HL-60 (cell line): ENCODE measurements around the gene OSMR.

Source experiments
- GABPA ChIP-seq: IDR thresholded peaks from 2 replicates; pipeline ENCODE4 v1.6.1; 2012; ENCODE audit warnings: low read depth
- POLR2AphosphoS5 ChIP-seq: IDR thresholded peaks from 2 replicates; pipeline ENCODE4 v1.6.1; 2012; ENCODE audit warnings: low read depth
- TF ChIP-seq, protein P1 (sequence below): IDR thresholded peaks from one replicate; pipeline ENCODE4 v1.5.1; 2011; ENCODE audit warnings: low read length, control low read depth, inconsistent platforms; ENCODE audit not compliant: insufficient read depth
- TF ChIP-seq, protein P2 (sequence below): IDR thresholded peaks from 2 replicates; pipeline ENCODE4 v1.6.1; 2012; ENCODE audit warnings: low read depth; ENCODE audit not compliant: insufficient replicate concordance

DNA sequence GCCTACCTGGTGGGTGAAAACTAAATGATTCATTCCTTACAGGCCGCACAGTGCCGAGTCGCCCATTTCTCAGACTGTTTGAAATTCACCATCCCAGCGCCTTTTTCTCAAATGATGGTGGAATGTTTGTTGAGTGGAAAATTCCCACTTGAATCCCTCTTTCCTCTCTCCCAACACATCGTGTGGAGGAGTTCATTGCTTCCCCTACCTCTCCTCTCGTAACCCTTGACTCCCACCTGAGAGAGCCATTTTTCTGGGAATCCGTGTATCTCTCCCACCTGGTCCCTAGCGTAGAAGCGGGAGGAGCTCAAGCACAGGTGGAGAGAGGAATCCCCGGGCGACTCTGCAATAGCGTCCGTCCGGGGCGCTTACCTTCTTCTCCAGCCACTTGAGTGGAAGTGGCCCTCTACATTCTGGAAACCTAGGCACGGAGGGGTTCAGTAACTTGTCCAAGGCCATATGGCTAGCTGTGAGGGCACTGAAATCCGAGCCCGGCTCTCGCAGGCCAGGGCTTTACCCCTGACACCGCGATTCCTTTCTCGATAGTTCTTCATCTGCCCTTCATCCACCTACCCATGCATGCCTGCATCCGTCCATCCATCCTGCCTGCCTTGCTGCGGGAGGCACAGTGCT, 683 bp downstream of the OSMR start:
- TF ChIP-seq, protein P1, sequence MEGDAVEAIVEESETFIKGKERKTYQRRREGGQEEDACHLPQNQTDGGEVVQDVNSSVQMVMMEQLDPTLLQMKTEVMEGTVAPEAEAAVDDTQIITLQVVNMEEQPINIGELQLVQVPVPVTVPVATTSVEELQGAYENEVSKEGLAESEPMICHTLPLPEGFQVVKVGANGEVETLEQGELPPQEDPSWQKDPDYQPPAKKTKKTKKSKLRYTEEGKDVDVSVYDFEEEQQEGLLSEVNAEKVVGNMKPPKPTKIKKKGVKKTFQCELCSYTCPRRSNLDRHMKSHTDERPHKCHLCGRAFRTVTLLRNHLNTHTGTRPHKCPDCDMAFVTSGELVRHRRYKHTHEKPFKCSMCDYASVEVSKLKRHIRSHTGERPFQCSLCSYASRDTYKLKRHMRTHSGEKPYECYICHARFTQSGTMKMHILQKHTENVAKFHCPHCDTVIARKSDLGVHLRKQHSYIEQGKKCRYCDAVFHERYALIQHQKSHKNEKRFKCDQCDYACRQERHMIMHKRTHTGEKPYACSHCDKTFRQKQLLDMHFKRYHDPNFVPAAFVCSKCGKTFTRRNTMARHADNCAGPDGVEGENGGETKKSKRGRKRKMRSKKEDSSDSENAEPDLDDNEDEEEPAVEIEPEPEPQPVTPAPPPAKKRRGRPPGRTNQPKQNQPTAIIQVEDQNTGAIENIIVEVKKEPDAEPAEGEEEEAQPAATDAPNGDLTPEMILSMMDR, result no peak
- TF ChIP-seq, protein P2, sequence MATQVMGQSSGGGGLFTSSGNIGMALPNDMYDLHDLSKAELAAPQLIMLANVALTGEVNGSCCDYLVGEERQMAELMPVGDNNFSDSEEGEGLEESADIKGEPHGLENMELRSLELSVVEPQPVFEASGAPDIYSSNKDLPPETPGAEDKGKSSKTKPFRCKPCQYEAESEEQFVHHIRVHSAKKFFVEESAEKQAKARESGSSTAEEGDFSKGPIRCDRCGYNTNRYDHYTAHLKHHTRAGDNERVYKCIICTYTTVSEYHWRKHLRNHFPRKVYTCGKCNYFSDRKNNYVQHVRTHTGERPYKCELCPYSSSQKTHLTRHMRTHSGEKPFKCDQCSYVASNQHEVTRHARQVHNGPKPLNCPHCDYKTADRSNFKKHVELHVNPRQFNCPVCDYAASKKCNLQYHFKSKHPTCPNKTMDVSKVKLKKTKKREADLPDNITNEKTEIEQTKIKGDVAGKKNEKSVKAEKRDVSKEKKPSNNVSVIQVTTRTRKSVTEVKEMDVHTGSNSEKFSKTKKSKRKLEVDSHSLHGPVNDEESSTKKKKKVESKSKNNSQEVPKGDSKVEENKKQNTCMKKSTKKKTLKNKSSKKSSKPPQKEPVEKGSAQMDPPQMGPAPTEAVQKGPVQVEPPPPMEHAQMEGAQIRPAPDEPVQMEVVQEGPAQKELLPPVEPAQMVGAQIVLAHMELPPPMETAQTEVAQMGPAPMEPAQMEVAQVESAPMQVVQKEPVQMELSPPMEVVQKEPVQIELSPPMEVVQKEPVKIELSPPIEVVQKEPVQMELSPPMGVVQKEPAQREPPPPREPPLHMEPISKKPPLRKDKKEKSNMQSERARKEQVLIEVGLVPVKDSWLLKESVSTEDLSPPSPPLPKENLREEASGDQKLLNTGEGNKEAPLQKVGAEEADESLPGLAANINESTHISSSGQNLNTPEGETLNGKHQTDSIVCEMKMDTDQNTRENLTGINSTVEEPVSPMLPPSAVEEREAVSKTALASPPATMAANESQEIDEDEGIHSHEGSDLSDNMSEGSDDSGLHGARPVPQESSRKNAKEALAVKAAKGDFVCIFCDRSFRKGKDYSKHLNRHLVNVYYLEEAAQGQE, result no peak
- TF ChIP-seq POLR2AphosphoS5 (no peak), GABPA (no peak)
